DOHH2 (cell line): ENCODE measurements around the gene WDFY2.

Experiments
- EZH2phosphoT487 ChIP-seq: fragments of 200-600 bp; sonication (generic); IDR thresholded peaks from 2 replicates; pipeline ENCODE4 v1.6.1; 2017; ENCODE audit warnings: borderline replicate concordance, mild to moderate bottlenecking, antibody characterized with exemption, low read length, moderate library complexity, mixed read lengths
- TF ChIP-seq, protein P1 (sequence below): fragments of 200-600 bp; sonication (generic); IDR thresholded peaks from one replicate; pipeline ENCODE4 v1.5.1; 2014; ENCODE audit warnings: antibody characterized with exemption, mild to moderate bottlenecking, low read depth, low read length; ENCODE audit not compliant: poor library complexity, severe bottlenecking

GRCh38 chr13:51770681-51771417, 186.6 kb downstream of the WDFY2 start:
- TF ChIP-seq, protein P1, sequence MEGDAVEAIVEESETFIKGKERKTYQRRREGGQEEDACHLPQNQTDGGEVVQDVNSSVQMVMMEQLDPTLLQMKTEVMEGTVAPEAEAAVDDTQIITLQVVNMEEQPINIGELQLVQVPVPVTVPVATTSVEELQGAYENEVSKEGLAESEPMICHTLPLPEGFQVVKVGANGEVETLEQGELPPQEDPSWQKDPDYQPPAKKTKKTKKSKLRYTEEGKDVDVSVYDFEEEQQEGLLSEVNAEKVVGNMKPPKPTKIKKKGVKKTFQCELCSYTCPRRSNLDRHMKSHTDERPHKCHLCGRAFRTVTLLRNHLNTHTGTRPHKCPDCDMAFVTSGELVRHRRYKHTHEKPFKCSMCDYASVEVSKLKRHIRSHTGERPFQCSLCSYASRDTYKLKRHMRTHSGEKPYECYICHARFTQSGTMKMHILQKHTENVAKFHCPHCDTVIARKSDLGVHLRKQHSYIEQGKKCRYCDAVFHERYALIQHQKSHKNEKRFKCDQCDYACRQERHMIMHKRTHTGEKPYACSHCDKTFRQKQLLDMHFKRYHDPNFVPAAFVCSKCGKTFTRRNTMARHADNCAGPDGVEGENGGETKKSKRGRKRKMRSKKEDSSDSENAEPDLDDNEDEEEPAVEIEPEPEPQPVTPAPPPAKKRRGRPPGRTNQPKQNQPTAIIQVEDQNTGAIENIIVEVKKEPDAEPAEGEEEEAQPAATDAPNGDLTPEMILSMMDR, result no peak
- no peak for TF ChIP-seq EZH2phosphoT487
